H1 (cell line): ENCODE results near the gene GPR157.

Experiments
- BRCA1 ChIP-seq: IDR thresholded peaks from 2 replicates; pipeline ENCODE4 v1.6.1; 2012; ENCODE audit warnings: low read depth, low read length, improper control_type of control experiment
- CTCF ChIP-seq, 3 experiments: IDR thresholded peaks; 1 replicate in 2 of 3; 2 replicates in 1 of 3; pipeline versions ENCODE4 v1.5.1 to v1.6.1; 2011; ENCODE audit warnings: low read length in 3 of 3, mild to moderate bottlenecking in 3 of 3, inconsistent platforms in 2 of 3, low read depth in 1 of 3, moderate library complexity in 1 of 3; ENCODE audit not compliant: insufficient read depth in 1 of 3; ENCODE audit errors: control extremely low read depth in 1 of 3
- EGR1 ChIP-seq: IDR thresholded peaks from 2 replicates; pipeline ENCODE4 v1.6.1; 2011; ENCODE audit warnings: low read depth, low read length, borderline replicate concordance
- EZH2 ChIP-seq: fragments of 200-600 bp; sonication (generic); IDR thresholded peaks from 2 replicates; pipeline ENCODE4 v1.7.1; 2012; ENCODE audit warnings: low read depth, mild to moderate bottlenecking, moderate library complexity, low read length, inconsistent platforms; ENCODE audit not compliant: severe bottlenecking
- GTF2F1 ChIP-seq: IDR thresholded peaks from 2 replicates; pipeline ENCODE4 v1.6.1; 2012; ENCODE audit warnings: low read depth, low read length, improper control_type of control experiment, borderline replicate concordance
- HDAC2 ChIP-seq, 2 experiments: fragments of 300-600 bp in 1 of 2; sonication (generic) in 1 of 2; IDR thresholded peaks; 2 replicates each; pipeline ENCODE4 v1.6.1; 2011 to 2012; ENCODE audit warnings: low read depth in 2 of 2, low read length in 2 of 2, mild to moderate bottlenecking in 2 of 2, moderate library complexity in 2 of 2, borderline replicate concordance in 1 of 2, inconsistent platforms in 1 of 2
- POLR2AphosphoS5 ChIP-seq: IDR thresholded peaks from 2 replicates; pipeline ENCODE4 v1.6.1; 2011; ENCODE audit warnings: low read depth, low read length
- RBBP5 ChIP-seq: IDR thresholded peaks from 2 replicates; pipeline ENCODE4 v1.7.1; 2012; ENCODE audit warnings: low read depth, mild to moderate bottlenecking, inconsistent platforms, low read length, moderate library complexity, borderline replicate concordance
- RFX5 ChIP-seq: IDR thresholded peaks from 2 replicates; pipeline ENCODE4 v1.6.1; 2011; ENCODE audit warnings: low read depth, low read length, improper control_type of control experiment, borderline replicate concordance
- RNF2 ChIP-seq: fragments of 200-900, 300-1000 bp; sonication (generic); IDR thresholded peaks from 2 replicates; pipeline ENCODE4 v1.7.1; 2016; ENCODE audit warnings: borderline replicate concordance, low read depth, mild to moderate bottlenecking, antibody characterized with exemption, low read length; ENCODE audit not compliant: poor library complexity, severe bottlenecking; ENCODE audit errors: missing control alignments
- RXRA ChIP-seq: IDR thresholded peaks from 2 replicates; pipeline ENCODE4 v1.6.1; 2011; ENCODE audit warnings: low read depth, mild to moderate bottlenecking, low read length, moderate library complexity; ENCODE audit not compliant: insufficient read depth
- TAF1 ChIP-seq: IDR thresholded peaks from 2 replicates; pipeline ENCODE4 v1.6.1; 2011; ENCODE audit warnings: mild to moderate bottlenecking, low read depth, low read length
- YY1 ChIP-seq: IDR thresholded peaks from 2 replicates; pipeline ENCODE4 v1.6.1; 2011; ENCODE audit warnings: low read depth, mild to moderate bottlenecking, low read length
- TF ChIP-seq, protein P1 (sequence below): IDR thresholded peaks from 2 replicates; pipeline ENCODE4 v1.6.1; 2012; ENCODE audit warnings: low read length, inconsistent platforms

DNA sequence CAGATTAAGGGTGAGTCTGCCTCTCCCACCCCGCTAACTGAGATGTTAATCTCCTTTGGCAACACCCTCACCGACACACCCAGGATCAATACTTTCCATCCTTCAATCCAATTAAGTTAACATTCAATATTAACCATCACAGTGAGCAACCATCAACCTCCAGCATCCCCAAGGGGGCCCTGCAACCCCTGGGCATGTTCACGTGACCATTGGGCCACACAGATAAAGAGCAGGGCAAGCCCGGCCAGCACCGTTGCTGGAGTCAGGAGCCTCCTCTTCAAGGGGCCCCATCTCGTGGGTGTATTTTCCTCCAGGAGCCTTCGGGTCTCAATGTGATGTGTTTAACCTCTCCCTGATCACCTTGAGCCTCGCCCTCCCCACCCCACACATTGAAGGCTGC, 8.0 kb upstream of the GPR157 start:
- TF ChIP-seq POLR2AphosphoS5, result no peak
- TF ChIP-seq CTCF (IDR thresholded peaks at IDR 0.05; ENCODE audit: control extremely low read depth in 1 of 3, insufficient read depth in 1 of 3, low read depth in 1 of 3, low read length in 3 of 3), result no peak
- no peak for TF ChIP-seq RXRA
- TF ChIP-seq RBBP5, result no peak
- no peak for TF ChIP-seq EGR1
- no peak for TF ChIP-seq TAF1
- TF ChIP-seq, protein P1, sequence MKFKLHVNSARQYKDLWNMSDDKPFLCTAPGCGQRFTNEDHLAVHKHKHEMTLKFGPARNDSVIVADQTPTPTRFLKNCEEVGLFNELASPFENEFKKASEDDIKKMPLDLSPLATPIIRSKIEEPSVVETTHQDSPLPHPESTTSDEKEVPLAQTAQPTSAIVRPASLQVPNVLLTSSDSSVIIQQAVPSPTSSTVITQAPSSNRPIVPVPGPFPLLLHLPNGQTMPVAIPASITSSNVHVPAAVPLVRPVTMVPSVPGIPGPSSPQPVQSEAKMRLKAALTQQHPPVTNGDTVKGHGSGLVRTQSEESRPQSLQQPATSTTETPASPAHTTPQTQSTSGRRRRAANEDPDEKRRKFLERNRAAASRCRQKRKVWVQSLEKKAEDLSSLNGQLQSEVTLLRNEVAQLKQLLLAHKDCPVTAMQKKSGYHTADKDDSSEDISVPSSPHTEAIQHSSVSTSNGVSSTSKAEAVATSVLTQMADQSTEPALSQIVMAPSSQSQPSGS, result no peak
- TF ChIP-seq YY1, result no peak
- TF ChIP-seq BRCA1, result no peak
- TF ChIP-seq GTF2F1, result no peak
- TF ChIP-seq EZH2, result no peak
- no peak for TF ChIP-seq RFX5
- no peak for TF ChIP-seq HDAC2 (IDR thresholded peaks at IDR 0.05; ENCODE audit: borderline replicate concordance in 1 of 2, low read depth in 2 of 2, low read length in 2 of 2)
- TF ChIP-seq RNF2, result no peak
